ENCODE measurements around the gene STAT5B.

DNA sequence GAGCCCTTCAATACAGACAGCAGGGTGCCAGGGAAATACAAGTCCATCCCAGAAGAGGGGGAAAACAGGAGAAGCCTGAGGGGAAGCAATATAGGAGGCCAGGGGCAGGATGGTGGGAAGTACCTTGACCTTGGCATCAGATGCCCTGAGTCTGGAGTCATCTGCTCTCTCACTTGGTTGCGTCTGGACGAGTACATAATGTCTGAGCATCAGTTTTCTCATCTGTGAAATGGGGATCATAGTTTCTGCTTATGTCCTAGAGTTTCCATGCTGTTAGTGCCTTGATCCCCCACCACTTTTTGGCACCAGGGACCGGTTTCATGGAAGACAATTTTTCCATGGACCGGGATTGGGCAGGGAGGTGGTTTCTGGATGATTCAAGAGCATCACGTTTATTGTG, 14.4 kb upstream of the STAT5B start:
- TF ChIP-seq CTCF (conservative IDR thresholded peaks at IDR 0.05 in 1 of 2, IDR thresholded peaks at IDR 0.05 in 1 of 2; ENCODE audit: low read depth in 1 of 2, low read length in 2 of 2) (no peak), EZH2 (IDR thresholded peaks at IDR 0.05; ENCODE audit: low read length, missing control alignments) (no peak)

All from fibroblast of lung (primary cell).